ENCODE measurements around the gene SEPTIN11. TPM values are rescaled to one million over a fixed set of nuclear protein-coding genes. Genes with fewer than 3 reads are reported as not detected.

The SEPTIN11 gene
- total and polyA plus RNA-seq, 2 experiments from 2014 or later: 41.3 to 84.6 TPM

DNA sequence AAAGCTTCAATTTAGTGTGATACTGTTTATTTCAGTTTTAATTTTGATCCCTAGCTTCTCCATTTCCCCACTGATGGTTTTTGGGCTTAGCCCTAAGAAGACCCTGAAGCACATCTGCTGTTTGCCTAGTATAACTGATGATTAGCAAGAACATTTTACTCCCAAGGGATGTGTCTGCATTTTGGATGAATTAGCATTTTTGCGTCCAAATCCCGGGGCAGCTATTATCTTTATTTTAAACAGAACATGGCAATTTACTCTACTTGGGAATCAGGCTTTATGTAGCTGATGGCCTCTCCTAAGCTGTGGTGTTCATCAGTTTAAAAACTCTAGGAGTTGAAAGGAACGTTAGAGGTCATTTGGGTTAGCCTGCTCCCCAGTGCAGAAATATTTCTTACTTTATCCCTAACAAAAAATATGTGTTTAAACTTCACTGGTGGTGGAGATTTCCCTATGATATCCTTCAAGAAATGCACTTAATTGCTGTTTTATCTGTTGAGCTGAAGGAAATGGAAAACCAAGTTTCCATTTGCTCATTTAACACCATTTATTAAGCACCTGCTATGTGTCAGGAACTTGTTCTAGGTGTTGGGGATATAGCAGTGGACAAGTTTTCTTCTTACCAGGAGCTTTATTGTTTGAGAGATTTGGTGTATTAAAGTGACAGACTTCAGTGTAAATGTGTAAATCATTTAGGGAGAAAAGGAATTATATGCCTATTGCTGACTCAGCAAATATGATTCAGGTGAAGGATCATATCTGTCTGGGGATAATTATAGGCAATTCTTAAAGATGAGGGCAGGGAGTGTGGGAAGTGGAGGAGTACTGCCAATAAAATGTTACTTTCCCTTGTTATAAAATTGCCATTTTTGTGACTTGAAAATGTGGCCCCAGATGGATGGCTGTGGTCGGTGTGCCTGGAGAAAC lies 3.4 kb downstream of the SEPTIN11 start:
- TF ChIP-seq, protein P1, sequence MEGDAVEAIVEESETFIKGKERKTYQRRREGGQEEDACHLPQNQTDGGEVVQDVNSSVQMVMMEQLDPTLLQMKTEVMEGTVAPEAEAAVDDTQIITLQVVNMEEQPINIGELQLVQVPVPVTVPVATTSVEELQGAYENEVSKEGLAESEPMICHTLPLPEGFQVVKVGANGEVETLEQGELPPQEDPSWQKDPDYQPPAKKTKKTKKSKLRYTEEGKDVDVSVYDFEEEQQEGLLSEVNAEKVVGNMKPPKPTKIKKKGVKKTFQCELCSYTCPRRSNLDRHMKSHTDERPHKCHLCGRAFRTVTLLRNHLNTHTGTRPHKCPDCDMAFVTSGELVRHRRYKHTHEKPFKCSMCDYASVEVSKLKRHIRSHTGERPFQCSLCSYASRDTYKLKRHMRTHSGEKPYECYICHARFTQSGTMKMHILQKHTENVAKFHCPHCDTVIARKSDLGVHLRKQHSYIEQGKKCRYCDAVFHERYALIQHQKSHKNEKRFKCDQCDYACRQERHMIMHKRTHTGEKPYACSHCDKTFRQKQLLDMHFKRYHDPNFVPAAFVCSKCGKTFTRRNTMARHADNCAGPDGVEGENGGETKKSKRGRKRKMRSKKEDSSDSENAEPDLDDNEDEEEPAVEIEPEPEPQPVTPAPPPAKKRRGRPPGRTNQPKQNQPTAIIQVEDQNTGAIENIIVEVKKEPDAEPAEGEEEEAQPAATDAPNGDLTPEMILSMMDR (IDR thresholded peaks at IDR 0.05; ENCODE audit: low read depth, low read length): no peak
- DNase-seq (ENCODE audit: low read depth in 1 of 2, low spot score in 1 of 2): no peak
- H3K27me3 ChIP-seq: no peaks in the 10 kb centered on the region
- H3K4me1 ChIP-seq (ENCODE audit: low read depth): peaks cover 9% of the 10 kb centered on the region
- no peaks in the 10 kb centered on the region for H3K36me3 ChIP-seq
- H3K9me3 ChIP-seq (ENCODE audit: low read depth): no peaks in the 10 kb centered on the region
- no peak overlapping the region for H3K27ac ChIP-seq
- H3K4me3 ChIP-seq: no peak overlapping the region

DNA sequence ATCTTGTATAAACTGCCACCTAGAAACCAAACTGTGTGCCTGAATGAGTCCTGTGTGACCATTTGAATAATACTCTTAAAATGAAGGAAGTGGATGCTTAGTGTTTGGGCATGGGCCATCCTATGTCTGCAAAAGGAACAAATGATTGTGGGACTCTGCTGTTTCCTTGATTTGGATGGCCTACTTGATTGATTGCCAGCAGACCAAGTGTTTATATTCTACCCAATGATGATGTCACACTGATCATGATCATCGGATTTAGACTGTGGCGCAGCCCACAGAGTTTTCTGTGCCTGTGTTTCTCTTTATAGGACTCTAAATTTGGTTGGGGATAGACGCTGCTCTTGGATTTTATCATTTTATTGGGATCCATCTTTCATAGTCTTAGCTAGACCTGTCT lies 4.4 kb downstream of the SEPTIN11 start:
- H3K27ac ChIP-seq: no peak overlapping the region
- no peaks in the 10 kb centered on the region for H3K27me3 ChIP-seq
- TF ChIP-seq, protein P1 (IDR thresholded peaks at IDR 0.05; ENCODE audit: low read depth, low read length): no peak
- peaks cover 9% of the 10 kb centered on the region for H3K4me1 ChIP-seq (ENCODE audit: low read depth)
- no peak for DNase-seq (ENCODE audit: low read depth in 1 of 2, low spot score in 1 of 2)
- no peaks in the 10 kb centered on the region for H3K36me3 ChIP-seq
- H3K4me3 ChIP-seq: no peak overlapping the region
- no peaks in the 10 kb centered on the region for H3K9me3 ChIP-seq (ENCODE audit: low read depth)

DNA sequence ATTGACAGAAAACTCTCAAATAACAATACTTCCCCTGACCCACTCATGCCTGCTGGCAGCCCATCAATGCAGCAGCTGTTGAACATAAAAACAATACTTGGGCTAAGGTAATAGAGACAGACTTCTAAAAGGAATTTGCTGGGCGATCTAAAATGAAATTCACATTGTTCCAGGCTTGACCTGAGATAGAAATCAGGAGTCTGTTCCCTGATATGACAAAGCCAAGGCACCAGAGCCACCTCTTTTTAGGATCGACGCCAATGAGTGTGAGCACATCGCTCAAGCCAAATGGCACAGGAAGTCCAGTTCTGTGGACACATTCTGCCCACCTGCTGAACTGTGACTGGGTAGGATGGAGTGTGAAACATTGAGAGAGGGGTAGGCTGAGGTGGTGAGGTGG lies 4.9 kb downstream of the SEPTIN11 start:
- Histone ChIP-seq H3K27me3 (no peaks in the 10 kb centered on the region), H3K27ac (no peak overlapping the region), H3K4me1 (ENCODE audit: low read depth) (peaks cover 9% of the 10 kb centered on the region), H3K36me3 (no peaks in the 10 kb centered on the region), H3K9me3 (ENCODE audit: low read depth) (no peaks in the 10 kb centered on the region), H3K4me3 (no peak overlapping the region)
- DNase-seq (ENCODE audit: low read depth in 1 of 2, low spot score in 1 of 2): no peak
- TF ChIP-seq, protein P1 (IDR thresholded peaks at IDR 0.05; ENCODE audit: low read depth, low read length): no peak

DNA sequence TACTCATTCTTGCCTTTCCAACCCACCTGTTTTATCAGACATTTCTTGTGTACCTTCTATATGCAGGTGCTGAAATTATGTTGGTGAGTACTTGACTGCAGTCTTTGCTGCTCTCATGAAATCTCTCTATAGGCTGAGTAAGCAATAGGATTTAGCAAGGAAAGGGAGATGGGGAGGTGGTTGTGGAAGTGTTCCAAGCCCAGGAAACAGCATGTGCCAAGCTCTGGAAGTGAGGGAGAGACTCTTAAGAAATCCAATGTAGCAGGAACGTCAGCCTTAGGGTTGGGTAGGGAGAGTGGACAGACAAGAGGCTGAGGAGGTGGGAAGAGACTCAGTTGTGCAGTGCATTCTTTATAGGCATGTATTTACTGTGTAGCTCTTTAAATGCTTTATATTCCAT lies 5.6 kb downstream of the SEPTIN11 start:
- TF ChIP-seq, protein P1 (IDR thresholded peaks at IDR 0.05; ENCODE audit: low read depth, low read length): no peak
- H3K27me3 ChIP-seq: no peaks in the 10 kb centered on the region
- peak in 1 of 2 donors; percentile 95 for DNase-seq (ENCODE audit: low read depth in 1 of 2, low spot score in 1 of 2)
- no peaks in the 10 kb centered on the region for H3K36me3 ChIP-seq
- H3K4me1 ChIP-seq (ENCODE audit: low read depth): peaks cover 9% of the 10 kb centered on the region
- H3K4me3 ChIP-seq: no peak overlapping the region
- no peak overlapping the region for H3K27ac ChIP-seq
- no peaks in the 10 kb centered on the region for H3K9me3 ChIP-seq (ENCODE audit: low read depth)

DNA sequence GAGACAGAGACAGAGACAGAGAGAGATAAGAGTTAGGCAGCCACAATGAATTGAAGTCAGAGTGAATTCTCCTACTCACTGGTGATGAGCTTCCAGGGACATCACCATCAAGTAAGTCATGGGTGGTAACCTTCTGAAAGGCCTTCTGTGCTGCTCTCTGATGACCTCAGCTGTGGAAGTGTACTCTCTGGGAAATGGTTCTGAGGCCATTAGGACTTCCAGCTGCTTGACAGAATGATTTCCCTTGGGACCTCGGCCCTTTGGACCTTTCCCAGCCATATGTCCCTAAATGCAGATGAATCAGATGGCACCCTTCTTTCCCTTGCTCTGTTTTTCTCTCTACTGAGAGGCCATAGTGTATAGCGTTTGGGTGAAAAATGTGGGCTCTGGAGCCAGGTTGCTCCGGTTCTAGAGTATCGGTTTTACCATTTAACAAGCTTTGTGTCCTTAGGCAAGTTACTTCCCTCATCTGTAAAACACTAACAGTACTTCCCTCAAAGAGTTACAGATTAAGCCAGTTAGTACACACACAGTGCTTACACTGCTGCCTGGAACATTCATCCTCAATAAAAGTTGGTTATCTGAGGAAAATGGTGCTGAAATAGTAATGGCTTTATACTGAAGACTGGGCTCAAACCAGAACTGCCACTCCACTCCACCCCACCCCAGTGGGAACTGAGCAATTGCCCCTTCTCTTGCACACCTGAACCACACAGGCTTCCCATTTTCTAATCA lies 7.6 kb downstream of the SEPTIN11 start:
- Histone ChIP-seq H3K4me3 (no peak overlapping the region), H3K27ac (no peak overlapping the region), H3K36me3 (no peaks in the 10 kb centered on the region), H3K4me1 (ENCODE audit: low read depth) (no peaks in the 10 kb centered on the region), H3K9me3 (ENCODE audit: low read depth) (no peaks in the 10 kb centered on the region), H3K27me3 (no peaks in the 10 kb centered on the region)
- no peak for DNase-seq (ENCODE audit: low read depth in 1 of 2, low spot score in 1 of 2)
- TF ChIP-seq, protein P1 (IDR thresholded peaks at IDR 0.05; ENCODE audit: low read depth, low read length): no peak
